Measurements from ENCODE around the gene ZNF576. TPM values are rescaled to one million over a fixed set of nuclear protein-coding genes. Genes with fewer than 3 reads are reported as not detected.

The ZNF576 gene
- total RNA-seq, 1 experiment from 2014 or later: 6.2 TPM

- Histone ChIP-seq H3K27me3 (ENCODE audit: low read length) (no peaks in the 10 kb centered on the region), H3K79me2 (ENCODE audit: low read length) (no peaks in the 10 kb centered on the region), H3K27ac (ENCODE audit: low read length) (no peak overlapping the region), H3K4me3 (ENCODE audit: low read length) (no peak overlapping the region), H3K4me2 (ENCODE audit: low read depth, low read length, poor library complexity, severe bottlenecking) (no peak overlapping the region), H3K4me1 (ENCODE audit: low read length) (no peaks in the 10 kb centered on the region), H3K36me3 (ENCODE audit: insufficient read depth, low read length) (no peaks in the 10 kb centered on the region), H3K9me2 (replicated peaks; ENCODE audit: insufficient read depth, low read length) (no peaks in the 10 kb centered on the region), H3K9me3 (ENCODE audit: low read length) (no peaks in the 10 kb centered on the region), H4K20me1 (ENCODE audit: insufficient read depth, low read depth, low read length) (no peaks in the 10 kb centered on the region), H2AFZ (ENCODE audit: low read length) (no peak overlapping the region), H3K9ac (ENCODE audit: low read length) (no peak overlapping the region)
- no peak for DNase-seq
These were observed 42.0 kb downstream of the ZNF576 start for GRCh38 chr19:43638214-43638994.

- H4K20me1 ChIP-seq (ENCODE audit: insufficient read depth, low read depth, low read length): no peaks in the 10 kb centered on the region
- no peak overlapping the region for H3K27ac ChIP-seq (ENCODE audit: low read length)
- H3K27me3 ChIP-seq (ENCODE audit: low read length): no peaks in the 10 kb centered on the region
- H2AFZ ChIP-seq (ENCODE audit: low read length): no peak overlapping the region
- no peak overlapping the region for H3K9ac ChIP-seq (ENCODE audit: low read length)
- H3K4me2 ChIP-seq (ENCODE audit: low read depth, low read length, poor library complexity, severe bottlenecking): no peak overlapping the region
- no peaks in the 10 kb centered on the region for H3K9me3 ChIP-seq (ENCODE audit: low read length)
- no peak overlapping the region for H3K4me3 ChIP-seq (ENCODE audit: low read length)
- no peaks in the 10 kb centered on the region for H3K9me2 ChIP-seq (replicated peaks; ENCODE audit: insufficient read depth, low read length)
- H3K36me3 ChIP-seq (ENCODE audit: insufficient read depth, low read length): no peaks in the 10 kb centered on the region
- no peaks in the 10 kb centered on the region for H3K79me2 ChIP-seq (ENCODE audit: low read length)
- no peak for DNase-seq
- no peaks in the 10 kb centered on the region for H3K4me1 ChIP-seq (ENCODE audit: low read length)
These were observed 42.7 kb downstream of the ZNF576 start for GRCh38 chr19:43638995-43639518.

GRCh38 chr19:43639519-43640423, 43.4 kb downstream of the ZNF576 start, which contains the start of gene CADM4:
Gene CADM4, minus strand, starts transcription at chr19:43639850. Its CDS starts 60 bp downstream, at chr19:43639790.
- Histone ChIP-seq H3K79me2 (ENCODE audit: low read length) (no peaks in the 10 kb centered on the region), H3K9me3 (ENCODE audit: low read length) (no peaks in the 10 kb centered on the region), H3K27me3 (ENCODE audit: low read length) (no peaks in the 10 kb centered on the region), H3K27ac (ENCODE audit: low read length) (no peak within 1 kb of the TSS), H3K9ac (ENCODE audit: low read length) (no peak within 1 kb of the TSS), H3K4me1 (ENCODE audit: low read length) (no peaks in the 10 kb centered on the region), H3K4me2 (ENCODE audit: low read depth, low read length, poor library complexity, severe bottlenecking) (no peak within 1 kb of the TSS), H3K36me3 (ENCODE audit: insufficient read depth, low read length) (no peaks in the 10 kb centered on the region), H4K20me1 (ENCODE audit: insufficient read depth, low read depth, low read length) (no peaks in the 10 kb centered on the region), H3K4me3 (ENCODE audit: low read length) (no peak within 1 kb of the TSS), H2AFZ (ENCODE audit: low read length) (no peak within 1 kb of the TSS), H3K9me2 (replicated peaks; ENCODE audit: insufficient read depth, low read length) (no peaks in the 10 kb centered on the region)
- DNase-seq: no peak

GRCh38 chr19:43640424-43640757, 44.0 kb downstream of the ZNF576 start:
- no peaks in the 10 kb centered on the region for H3K27me3 ChIP-seq (ENCODE audit: low read length)
- no peaks in the 10 kb centered on the region for H3K36me3 ChIP-seq (ENCODE audit: insufficient read depth, low read length)
- no peak overlapping the region for H3K4me2 ChIP-seq (ENCODE audit: low read depth, low read length, poor library complexity, severe bottlenecking)
- no peaks in the 10 kb centered on the region for H4K20me1 ChIP-seq (ENCODE audit: insufficient read depth, low read depth, low read length)
- H3K79me2 ChIP-seq (ENCODE audit: low read length): no peaks in the 10 kb centered on the region
- H3K9me2 ChIP-seq (replicated peaks; ENCODE audit: insufficient read depth, low read length): no peaks in the 10 kb centered on the region
- H3K9me3 ChIP-seq (ENCODE audit: low read length): no peaks in the 10 kb centered on the region
- H3K4me1 ChIP-seq (ENCODE audit: low read length): no peaks in the 10 kb centered on the region
- DNase-seq: no peak
- H3K9ac ChIP-seq (ENCODE audit: low read length): no peak overlapping the region
- H3K27ac ChIP-seq (ENCODE audit: low read length): no peak overlapping the region
- no peak overlapping the region for H3K4me3 ChIP-seq (ENCODE audit: low read length)
- H2AFZ ChIP-seq (ENCODE audit: low read length): no peak overlapping the region

GRCh38 chr19:43641333-43641732, 44.9 kb downstream of the ZNF576 start:
- H3K36me3 ChIP-seq (ENCODE audit: insufficient read depth, low read length): no peaks in the 10 kb centered on the region

GRCh38 chr19:43642531-43642930, 46.1 kb downstream of the ZNF576 start:
- Histone ChIP-seq H3K27me3 (ENCODE audit: low read length) (no peaks in the 10 kb centered on the region), H3K9ac (ENCODE audit: low read length) (no peak overlapping the region), H4K20me1 (ENCODE audit: insufficient read depth, low read depth, low read length) (no peaks in the 10 kb centered on the region), H3K9me3 (ENCODE audit: low read length) (no peaks in the 10 kb centered on the region), H3K4me1 (ENCODE audit: low read length) (no peaks in the 10 kb centered on the region), H3K4me3 (ENCODE audit: low read length) (no peak overlapping the region), H2AFZ (ENCODE audit: low read length) (no peak overlapping the region), H3K9me2 (replicated peaks; ENCODE audit: insufficient read depth, low read length) (no peaks in the 10 kb centered on the region), H3K36me3 (ENCODE audit: insufficient read depth, low read length) (no peaks in the 10 kb centered on the region), H3K4me2 (ENCODE audit: low read depth, low read length, poor library complexity, severe bottlenecking) (no peak overlapping the region), H3K79me2 (ENCODE audit: low read length) (no peaks in the 10 kb centered on the region), H3K27ac (ENCODE audit: low read length) (no peak overlapping the region)
- no peak for DNase-seq

More at GRCh38 chr19:43641333-43641732, 44.9 kb downstream of the ZNF576 start:
- no peaks in the 10 kb centered on the region for H3K79me2 ChIP-seq (ENCODE audit: low read length)
- H3K9me3 ChIP-seq (ENCODE audit: low read length): no peaks in the 10 kb centered on the region
- no peak overlapping the region for H3K4me3 ChIP-seq (ENCODE audit: low read length)
- no peak overlapping the region for H2AFZ ChIP-seq (ENCODE audit: low read length)
- H3K4me2 ChIP-seq (ENCODE audit: low read depth, low read length, poor library complexity, severe bottlenecking): no peak overlapping the region
- no peaks in the 10 kb centered on the region for H3K4me1 ChIP-seq (ENCODE audit: low read length)
- no peaks in the 10 kb centered on the region for H3K27me3 ChIP-seq (ENCODE audit: low read length)
- no peaks in the 10 kb centered on the region for H3K9me2 ChIP-seq (replicated peaks; ENCODE audit: insufficient read depth, low read length)
- no peak overlapping the region for H3K9ac ChIP-seq (ENCODE audit: low read length)
- no peak overlapping the region for H3K27ac ChIP-seq (ENCODE audit: low read length)
- no peak for DNase-seq
- no peaks in the 10 kb centered on the region for H4K20me1 ChIP-seq (ENCODE audit: insufficient read depth, low read depth, low read length)

GRCh38 chr19:43643326-43643725, 46.9 kb downstream of the ZNF576 start:
- Histone ChIP-seq H3K4me2 (ENCODE audit: low read depth, low read length, poor library complexity, severe bottlenecking) (no peak overlapping the region), H3K4me3 (ENCODE audit: low read length) (no peak overlapping the region)
- DNase-seq: no peak

GRCh38 chr19:43644181-43644580, 47.8 kb downstream of the ZNF576 start:
- no peaks in the 10 kb centered on the region for H3K79me2 ChIP-seq (ENCODE audit: low read length)
- H3K27ac ChIP-seq (ENCODE audit: low read length): no peak overlapping the region
- no peaks in the 10 kb centered on the region for H3K27me3 ChIP-seq (ENCODE audit: low read length)
- no peak overlapping the region for H3K4me3 ChIP-seq (ENCODE audit: low read length)
- no peaks in the 10 kb centered on the region for H3K9me3 ChIP-seq (ENCODE audit: low read length)
- no peaks in the 10 kb centered on the region for H3K36me3 ChIP-seq (ENCODE audit: insufficient read depth, low read length)
- H3K9ac ChIP-seq (ENCODE audit: low read length): no peak overlapping the region
- no peak for DNase-seq
- no peaks in the 10 kb centered on the region for H3K9me2 ChIP-seq (replicated peaks; ENCODE audit: insufficient read depth, low read length)
- H3K4me2 ChIP-seq (ENCODE audit: low read depth, low read length, poor library complexity, severe bottlenecking): no peak overlapping the region
- no peak overlapping the region for H2AFZ ChIP-seq (ENCODE audit: low read length)
- H4K20me1 ChIP-seq (ENCODE audit: insufficient read depth, low read depth, low read length): no peaks in the 10 kb centered on the region
- H3K4me1 ChIP-seq (ENCODE audit: low read length): no peaks in the 10 kb centered on the region

More at GRCh38 chr19:43643326-43643725, 46.9 kb downstream of the ZNF576 start:
- Histone ChIP-seq H3K9me3 (ENCODE audit: low read length) (no peaks in the 10 kb centered on the region), H3K9me2 (replicated peaks; ENCODE audit: insufficient read depth, low read length) (no peaks in the 10 kb centered on the region), H3K79me2 (ENCODE audit: low read length) (no peaks in the 10 kb centered on the region), H3K27ac (ENCODE audit: low read length) (no peak overlapping the region), H4K20me1 (ENCODE audit: insufficient read depth, low read depth, low read length) (no peaks in the 10 kb centered on the region), H3K36me3 (ENCODE audit: insufficient read depth, low read length) (no peaks in the 10 kb centered on the region), H3K27me3 (ENCODE audit: low read length) (no peaks in the 10 kb centered on the region), H3K9ac (ENCODE audit: low read length) (no peak overlapping the region), H3K4me1 (ENCODE audit: low read length) (no peaks in the 10 kb centered on the region), H2AFZ (ENCODE audit: low read length) (no peak overlapping the region)
